Gastrocnemius medialis (tissue), 4 donors: ENCODE data around the gene ARID5B. TPM values are rescaled to one million over a fixed set of nuclear protein-coding genes. Genes with fewer than 3 reads are reported as not detected.

Experiments used
- ATAC-seq, 2 donors: fragments of 150-250 bp; one replicate each; pipeline ENCODE4 v1.9.1; 2016
- DNase-seq, 2 donors: peaks; one replicate each; pipeline ENCODE4 v3.0.0-alpha.2; 2019
- H3K27ac ChIP-seq, 4 donors: fragments of 200-600 bp; sonication (generic); 1 replicate in 1 of 4; 2 replicates in 3 of 4; pipeline ENCODE4 v1.5.1; 2016 to 2018; ENCODE audit warnings: mild to moderate bottlenecking in 2 of 4, moderate library complexity in 1 of 4
- H3K27me3 ChIP-seq, 3 donors: fragments of 200-600 bp; sonication (generic) in 2 of 3; 1 replicate in 1 of 3; 2 replicates in 2 of 3; pipeline versions ENCODE4 v1.5.1 to v1.6.0; 2016 to 2019; ENCODE audit warnings: mild to moderate bottlenecking in 1 of 3, moderate library complexity in 1 of 3
- H3K36me3 ChIP-seq, 2 donors: fragments of 200-600 bp; sonication (generic) in 1 of 2; one replicate each; pipeline ENCODE4 v1.5.1; 2017 to 2018
- H3K4me1 ChIP-seq, 2 donors: fragments of 200-600 bp; sonication (generic) in 1 of 2; one replicate each; pipeline ENCODE4 v1.5.1; 2016 to 2017; ENCODE audit warnings: mild to moderate bottlenecking in 2 of 2
- H3K4me3 ChIP-seq, 4 donors: fragments of 200-600 bp; sonication (generic) in 3 of 4; 1 replicate in 1 of 4; 2 replicates in 3 of 4; pipeline ENCODE4 v1.5.1; 2016 to 2019; ENCODE audit warnings: mild to moderate bottlenecking in 2 of 4
- H3K9me3 ChIP-seq, 3 donors: fragments of 200-600 bp; sonication (generic) in 2 of 3; 1 replicate in 1 of 3; 2 replicates in 2 of 3; pipeline ENCODE4 v1.5.1; 2016 to 2019
- POLR2A ChIP-seq, 2 donors: fragments of 450-650 bp; IDR thresholded peaks; one replicate each; pipeline ENCODE4 v1.6.1; 2017; ENCODE audit warnings: antibody characterized with exemption in 2 of 2, mild to moderate bottlenecking in 2 of 2, moderate library complexity in 2 of 2
- in situ Hi-C, 4 donors: fragments of 200-750 bp; cut with MboI; loops; one replicate each; pipeline versions ENCODE4 v1.15.0 to v1.8.0; 2017; ENCODE audit warnings: low sequenced_read_pairs in 4 of 4
- intact Hi-C: fragments of 100-400 bp; cut with DNase I; formaldehyde crosslinking; loops from one replicate; pipeline ENCODE4 v1.15.1; 2023; ENCODE audit warnings: low total_unique reads
- total RNA-seq, 4 donors: library from RNA; depleted of rRNA; stranded (reverse); fragments of >200 nt; gene quantifications; one replicate each; pipeline versions ENCODE4 v1.1.0 to v1.2.3, GENCODE V29; 2016
- TF ChIP-seq, protein P1 (sequence below), 5 experiments: fragments of 450-650 bp in 3 of 5; fragments of 200-600 bp in 2 of 5; sonication (generic) in 2 of 5; IDR thresholded peaks in 4 of 5; conservative IDR thresholded peaks in 1 of 5; 1 replicate in 4 of 5; 2 replicates in 1 of 5; pipeline ENCODE4 v1.5.1; 2016 to 2019; ENCODE audit warnings: antibody characterized with exemption in 5 of 5, mild to moderate bottlenecking in 3 of 5, moderate library complexity in 3 of 5

ARID5B gene
- total RNA-seq, 4 donors from 2014 or later = 156 to 512 (median 263) TPM

GRCh38 chr10:61965703-61966395 is 64.3 kb downstream of the ARID5B start:
- intact Hi-C loops (no loop called here), in situ Hi-C loops (no loop called here)
- ATAC-seq = no peak
- H3K27me3 ChIP-seq = no peaks in the 10 kb centered on the region
- no peak for DNase-seq
- no peaks in the 10 kb centered on the region for H3K36me3 ChIP-seq
- TF ChIP-seq POLR2A (IDR thresholded peaks at IDR 0.05) = no peak
- TF ChIP-seq, protein P1, sequence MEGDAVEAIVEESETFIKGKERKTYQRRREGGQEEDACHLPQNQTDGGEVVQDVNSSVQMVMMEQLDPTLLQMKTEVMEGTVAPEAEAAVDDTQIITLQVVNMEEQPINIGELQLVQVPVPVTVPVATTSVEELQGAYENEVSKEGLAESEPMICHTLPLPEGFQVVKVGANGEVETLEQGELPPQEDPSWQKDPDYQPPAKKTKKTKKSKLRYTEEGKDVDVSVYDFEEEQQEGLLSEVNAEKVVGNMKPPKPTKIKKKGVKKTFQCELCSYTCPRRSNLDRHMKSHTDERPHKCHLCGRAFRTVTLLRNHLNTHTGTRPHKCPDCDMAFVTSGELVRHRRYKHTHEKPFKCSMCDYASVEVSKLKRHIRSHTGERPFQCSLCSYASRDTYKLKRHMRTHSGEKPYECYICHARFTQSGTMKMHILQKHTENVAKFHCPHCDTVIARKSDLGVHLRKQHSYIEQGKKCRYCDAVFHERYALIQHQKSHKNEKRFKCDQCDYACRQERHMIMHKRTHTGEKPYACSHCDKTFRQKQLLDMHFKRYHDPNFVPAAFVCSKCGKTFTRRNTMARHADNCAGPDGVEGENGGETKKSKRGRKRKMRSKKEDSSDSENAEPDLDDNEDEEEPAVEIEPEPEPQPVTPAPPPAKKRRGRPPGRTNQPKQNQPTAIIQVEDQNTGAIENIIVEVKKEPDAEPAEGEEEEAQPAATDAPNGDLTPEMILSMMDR (IDR thresholded peaks at IDR 0.05 in 4 of 5, conservative IDR thresholded peaks at IDR 0.05 in 1 of 5) = no peak
- H3K4me1 ChIP-seq = peaks cover 27 to 43% of the 10 kb centered on the region in 2 donors
- no peaks in the 10 kb centered on the region for H3K9me3 ChIP-seq
- no peak overlapping the region for H3K27ac ChIP-seq
- no peak overlapping the region for H3K4me3 ChIP-seq

DNA sequence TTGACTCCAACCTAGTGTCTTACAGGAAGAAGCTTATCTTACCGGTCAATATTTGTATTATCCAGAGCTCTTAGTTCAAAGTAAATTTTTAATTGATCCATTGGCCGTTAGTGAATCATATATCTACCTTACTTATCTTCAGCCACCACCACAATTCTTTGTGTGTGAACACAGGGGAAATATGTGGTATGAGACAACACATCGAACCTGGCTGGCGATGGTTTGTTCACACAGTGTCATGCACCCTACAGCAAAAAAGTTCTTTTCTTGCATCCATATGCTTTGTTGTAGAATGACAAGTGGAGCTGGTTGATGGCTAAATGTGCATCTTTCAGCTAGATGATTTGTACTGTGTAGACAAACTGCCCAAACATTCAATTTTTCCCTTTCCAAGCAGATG is 65.8 kb downstream of the ARID5B start:
- in situ Hi-C loops (no loop called here), intact Hi-C loops (no loop called here)
- ATAC-seq (no peak), DNase-seq (no peak)
- H3K36me3 ChIP-seq = no peaks in the 10 kb centered on the region
- H3K9me3 ChIP-seq = no peaks in the 10 kb centered on the region
- no peak for TF ChIP-seq POLR2A (IDR thresholded peaks at IDR 0.05)
- TF ChIP-seq, protein P1 (IDR thresholded peaks at IDR 0.05 in 4 of 5, conservative IDR thresholded peaks at IDR 0.05 in 1 of 5) = no peak
- H3K27me3 ChIP-seq = no peaks in the 10 kb centered on the region
- H3K27ac ChIP-seq = no peak overlapping the region
- no peak overlapping the region for H3K4me3 ChIP-seq
- peaks cover 33 to 43% of the 10 kb centered on the region in 2 donors for H3K4me1 ChIP-seq

DNA sequence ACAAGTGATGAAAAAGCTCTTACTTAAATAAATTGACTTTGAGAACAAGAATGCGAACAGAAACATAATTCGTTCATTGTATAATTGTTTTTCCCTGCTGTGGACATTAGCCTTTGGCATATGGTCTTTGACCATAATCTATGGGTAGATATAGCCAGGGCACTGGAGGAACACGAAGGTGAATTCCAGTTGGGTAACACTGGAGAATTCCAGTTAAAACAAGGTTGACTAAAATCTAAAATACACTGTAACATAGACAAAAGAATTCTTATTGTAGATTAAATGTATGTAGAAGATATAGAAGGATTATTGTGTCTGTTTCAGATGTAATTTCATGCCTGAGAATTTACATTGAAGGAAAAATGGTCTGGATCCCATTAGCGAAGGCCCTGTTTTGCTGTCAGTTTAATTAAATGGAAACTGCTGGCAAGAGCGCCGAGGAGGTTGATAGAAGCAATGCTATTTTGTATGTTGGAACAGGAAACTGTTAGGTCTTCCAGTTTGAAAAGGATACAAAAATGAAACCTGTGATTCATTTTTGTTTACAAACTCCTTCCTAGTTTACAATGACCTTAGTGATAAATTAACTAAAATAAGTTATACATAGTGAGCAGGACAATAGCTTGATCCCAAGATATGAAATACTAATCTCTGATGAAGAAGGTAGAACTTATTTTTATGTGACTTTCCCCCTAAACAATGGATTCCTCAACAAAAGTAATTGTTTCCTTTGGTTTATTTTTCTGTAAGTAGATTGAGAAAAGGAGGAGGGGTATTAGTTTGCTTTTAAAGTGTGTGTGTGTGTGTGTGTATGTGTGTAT is 68.9 kb downstream of the ARID5B start:
- Histone ChIP-seq H3K9me3 (no peaks in the 10 kb centered on the region), H3K27ac (peak overlapping the region; percentile 9 to 59 (median 46)), H3K36me3 (no peaks in the 10 kb centered on the region), H3K27me3 (no peaks in the 10 kb centered on the region), H3K4me3 (no peak overlapping the region), H3K4me1 (peaks cover 29 to 38% of the 10 kb centered on the region in 2 donors)
- ATAC-seq (no peak), DNase-seq (no peak)
- intact Hi-C loops = loop anchor here (5.0 kb wide), 1 partner anchor 68 kb away; the partner anchor contains the start of gene ARID5B
- in situ Hi-C loops = no loop called here
- TF ChIP-seq, protein P1 (IDR thresholded peaks at IDR 0.05 in 4 of 5, conservative IDR thresholded peaks at IDR 0.05 in 1 of 5) = no peak
- no peak for TF ChIP-seq POLR2A (IDR thresholded peaks at IDR 0.05)

DNA sequence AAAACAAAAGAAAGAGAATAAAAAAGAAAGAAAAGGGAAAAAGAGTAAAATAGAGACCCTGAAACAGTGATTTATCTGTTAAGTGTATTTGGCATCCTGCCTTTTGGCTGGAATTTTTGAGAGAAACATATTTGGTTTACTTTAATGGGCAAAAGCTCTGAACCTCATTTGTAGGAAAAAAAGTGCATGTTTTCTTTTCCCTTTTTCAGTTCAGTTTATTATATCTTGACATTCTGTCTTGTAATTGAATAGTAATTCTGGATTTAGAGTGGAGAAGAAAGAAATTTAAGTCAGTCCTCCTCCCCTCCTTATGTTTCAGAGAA is 69.5 kb downstream of the ARID5B start:
- no peak for DNase-seq
- no peaks in the 10 kb centered on the region for H3K9me3 ChIP-seq
- H3K4me3 ChIP-seq = no peak overlapping the region
- H3K27me3 ChIP-seq = no peaks in the 10 kb centered on the region
- intact Hi-C loops = loop anchor here (5.0 kb wide), 1 partner anchor 69 kb away; the partner anchor contains the start of gene ARID5B
- H3K36me3 ChIP-seq = no peaks in the 10 kb centered on the region
- TF ChIP-seq, protein P1 (IDR thresholded peaks at IDR 0.05 in 4 of 5, conservative IDR thresholded peaks at IDR 0.05 in 1 of 5) = no peak
- TF ChIP-seq POLR2A (IDR thresholded peaks at IDR 0.05) = no peak
- peaks cover 29 to 41% of the 10 kb centered on the region in 2 donors for H3K4me1 ChIP-seq
- no peak for ATAC-seq
- peak overlapping the region; percentile 9 to 59 (median 46) for H3K27ac ChIP-seq
- in situ Hi-C loops = no loop called here
